Measurements from ENCODE around the gene ABCB6.

GRCh38 chr2:219204425-219205164 lies 14.2 kb downstream of the ABCB6 start:
- TF ChIP-seq, protein P1, sequence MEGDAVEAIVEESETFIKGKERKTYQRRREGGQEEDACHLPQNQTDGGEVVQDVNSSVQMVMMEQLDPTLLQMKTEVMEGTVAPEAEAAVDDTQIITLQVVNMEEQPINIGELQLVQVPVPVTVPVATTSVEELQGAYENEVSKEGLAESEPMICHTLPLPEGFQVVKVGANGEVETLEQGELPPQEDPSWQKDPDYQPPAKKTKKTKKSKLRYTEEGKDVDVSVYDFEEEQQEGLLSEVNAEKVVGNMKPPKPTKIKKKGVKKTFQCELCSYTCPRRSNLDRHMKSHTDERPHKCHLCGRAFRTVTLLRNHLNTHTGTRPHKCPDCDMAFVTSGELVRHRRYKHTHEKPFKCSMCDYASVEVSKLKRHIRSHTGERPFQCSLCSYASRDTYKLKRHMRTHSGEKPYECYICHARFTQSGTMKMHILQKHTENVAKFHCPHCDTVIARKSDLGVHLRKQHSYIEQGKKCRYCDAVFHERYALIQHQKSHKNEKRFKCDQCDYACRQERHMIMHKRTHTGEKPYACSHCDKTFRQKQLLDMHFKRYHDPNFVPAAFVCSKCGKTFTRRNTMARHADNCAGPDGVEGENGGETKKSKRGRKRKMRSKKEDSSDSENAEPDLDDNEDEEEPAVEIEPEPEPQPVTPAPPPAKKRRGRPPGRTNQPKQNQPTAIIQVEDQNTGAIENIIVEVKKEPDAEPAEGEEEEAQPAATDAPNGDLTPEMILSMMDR (optimal IDR thresholded peaks at IDR 0.05 in 1 of 3, IDR thresholded peaks at IDR 0.05 in 1 of 3, conservative IDR thresholded peaks at IDR 0.05 in 1 of 3; ENCODE audit: extremely low read depth in 1 of 3, insufficient read depth in 2 of 3, low read length in 3 of 3) = no peak
- no peak for TF ChIP-seq EZH2 (IDR thresholded peaks at IDR 0.05; ENCODE audit: low read length)
